Mucosa of descending colon (tissue), 3 donors: Measurements from ENCODE around the gene STX2. TPM values are rescaled to one million over a fixed set of nuclear protein-coding genes. Genes with fewer than 3 reads are reported as not detected.

Experiments used
- ATAC-seq: fragments of 200-7000 bp; cut with Tn5 transposase; one replicate; pipeline ENCODE4 v1.9.1; 2020; ENCODE audit warnings: mild to moderate bottlenecking, moderate library complexity
- DNase-seq, 3 donors: peaks; one replicate each; pipeline ENCODE4 v3.0.0-alpha.2; 2020
- H3K36me3 ChIP-seq: fragments of 200-600 bp; one replicate; pipeline ENCODE4 v1.8.0; 2021; ENCODE audit warnings: low read depth, mild to moderate bottlenecking
- H3K4me1 ChIP-seq: fragments of 200-600 bp; one replicate; pipeline ENCODE4 v1.8.0; 2021; ENCODE audit warnings: low read depth, mild to moderate bottlenecking
- H3K4me3 ChIP-seq: fragments of 200-600 bp; one replicate; pipeline ENCODE4 v1.8.0; 2021; ENCODE audit warnings: mild to moderate bottlenecking
- H3K9me3 ChIP-seq: fragments of 200-600 bp; one replicate; pipeline ENCODE4 v1.8.0; 2021; ENCODE audit warnings: mild to moderate bottlenecking
- intact Hi-C, 2 donors: fragments of 100-400 bp; cut with DNase I in 1 of 2; cut with micrococcal nuclease in 1 of 2; formaldehyde crosslinking; loops; one replicate each; pipeline versions ENCODE4 v1.11.0 to v1.11.1; 2022; cut with DNase I, micrococcal nuclease
- total RNA-seq, 3 donors: library from RNA; stranded (reverse); fragmentation: NEBNext Ultra II Directional in 2 of 3; extraction: Animal tissue kit (Norgen Biotek cat#: 25700) in 2 of 3; gene quantifications; one replicate each; pipeline versions ENCODE4 v1.2.1 to v1.2.4, GENCODE V29; 2021 to 2023
- TF ChIP-seq, protein P1 (sequence below): fragments of 200-600 bp; IDR thresholded peaks from one replicate; pipeline ENCODE4 v1.8.0; 2022; ENCODE audit warnings: antibody characterized with exemption, mild to moderate bottlenecking
- donor health status: DM: no; HTN: no; CAD: no; lungs with moderate emphysema.
- donor health status: DM: no; HTN: no; CAD: no.
- donor health status: DM: no; HTN: yes; CAD: no.

Gene STX2
- total RNA-seq, 3 donors from 2014 or later = 1.6 to 34.2 (median 4.4) TPM

DNA sequence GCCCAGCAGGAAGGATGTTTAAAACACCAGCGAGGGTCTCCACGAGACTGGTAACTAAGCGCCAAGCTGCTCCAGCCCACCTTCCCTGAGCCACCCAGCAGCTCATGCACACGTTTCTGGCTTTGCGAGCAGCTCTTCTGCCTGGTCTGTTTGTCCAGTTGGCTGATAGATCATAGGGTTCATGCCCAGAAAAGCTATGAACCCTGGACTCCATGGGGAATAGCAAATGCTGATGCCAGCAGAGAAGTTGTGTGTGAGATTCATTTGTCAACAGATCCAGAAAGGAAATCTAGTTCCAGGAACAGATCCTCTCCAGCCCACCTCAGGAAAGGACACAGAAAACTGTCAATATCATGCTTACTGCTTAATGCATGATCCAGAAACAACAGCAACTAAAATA is 94.8 kb downstream of the STX2 start:
- TF ChIP-seq, protein P1, sequence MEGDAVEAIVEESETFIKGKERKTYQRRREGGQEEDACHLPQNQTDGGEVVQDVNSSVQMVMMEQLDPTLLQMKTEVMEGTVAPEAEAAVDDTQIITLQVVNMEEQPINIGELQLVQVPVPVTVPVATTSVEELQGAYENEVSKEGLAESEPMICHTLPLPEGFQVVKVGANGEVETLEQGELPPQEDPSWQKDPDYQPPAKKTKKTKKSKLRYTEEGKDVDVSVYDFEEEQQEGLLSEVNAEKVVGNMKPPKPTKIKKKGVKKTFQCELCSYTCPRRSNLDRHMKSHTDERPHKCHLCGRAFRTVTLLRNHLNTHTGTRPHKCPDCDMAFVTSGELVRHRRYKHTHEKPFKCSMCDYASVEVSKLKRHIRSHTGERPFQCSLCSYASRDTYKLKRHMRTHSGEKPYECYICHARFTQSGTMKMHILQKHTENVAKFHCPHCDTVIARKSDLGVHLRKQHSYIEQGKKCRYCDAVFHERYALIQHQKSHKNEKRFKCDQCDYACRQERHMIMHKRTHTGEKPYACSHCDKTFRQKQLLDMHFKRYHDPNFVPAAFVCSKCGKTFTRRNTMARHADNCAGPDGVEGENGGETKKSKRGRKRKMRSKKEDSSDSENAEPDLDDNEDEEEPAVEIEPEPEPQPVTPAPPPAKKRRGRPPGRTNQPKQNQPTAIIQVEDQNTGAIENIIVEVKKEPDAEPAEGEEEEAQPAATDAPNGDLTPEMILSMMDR = no peak
- Histone ChIP-seq H3K4me3 (no peak overlapping the region), H3K36me3 (no peaks in the 10 kb centered on the region), H3K9me3 (no peaks in the 10 kb centered on the region), H3K4me1 (no peaks in the 10 kb centered on the region)
- intact Hi-C loops = loop anchor here in 1 of 2 donors (10.0 kb wide), 1 partner anchor 699 kb away; no protein-coding TSS in a partner anchor
- ATAC-seq (no peak), DNase-seq (no peak)

DNA sequence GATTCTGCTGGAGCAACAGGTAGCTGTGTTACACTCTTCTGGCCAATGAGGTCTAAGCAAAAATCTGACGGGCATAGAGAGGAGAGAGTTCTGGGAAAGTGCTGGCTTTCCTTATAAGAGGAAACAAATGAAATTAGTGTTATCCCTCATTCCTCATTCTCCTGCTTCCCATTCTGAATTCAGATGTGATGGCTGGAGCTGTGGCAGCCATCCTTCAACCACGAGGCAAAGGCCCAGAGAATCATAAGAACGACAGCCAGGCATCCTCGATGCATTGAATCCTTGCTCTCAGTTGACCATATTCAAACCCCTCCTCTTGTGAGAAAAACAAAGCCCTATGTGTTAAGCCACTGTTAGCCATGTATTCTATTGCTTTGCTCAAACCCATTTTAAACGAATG is 95.4 kb downstream of the STX2 start:
- no peak overlapping the region for H3K4me3 ChIP-seq
- ATAC-seq (no peak), DNase-seq (no peak)
- H3K36me3 ChIP-seq = no peaks in the 10 kb centered on the region
- intact Hi-C loops = loop anchor here in 1 of 2 donors (10.0 kb wide), 1 partner anchor 699 kb away; no protein-coding TSS in a partner anchor
- H3K9me3 ChIP-seq = no peaks in the 10 kb centered on the region
- TF ChIP-seq, protein P1 = no peak
- H3K4me1 ChIP-seq = no peaks in the 10 kb centered on the region

DNA sequence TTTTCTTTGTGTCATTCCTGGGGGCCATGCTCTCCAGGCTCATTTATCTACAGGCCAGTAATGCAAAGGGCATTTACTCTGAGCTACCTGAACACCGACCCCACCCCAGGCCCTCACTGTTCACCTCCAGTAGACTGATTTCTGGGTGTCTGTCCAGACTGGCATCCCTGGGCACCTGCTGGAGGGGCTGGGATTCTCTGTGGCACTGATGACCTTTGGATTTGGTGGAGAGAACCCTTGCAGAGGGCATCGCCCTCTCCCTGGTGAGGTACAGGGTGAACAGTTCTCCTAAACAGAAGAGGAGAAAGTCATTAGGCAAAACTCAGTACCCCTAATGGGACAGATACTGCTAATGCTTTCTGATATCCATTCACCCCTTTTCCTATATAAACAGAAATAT is 95.9 kb downstream of the STX2 start:
- intact Hi-C loops = loop anchor here in 1 of 2 donors (10.0 kb wide), 1 partner anchor 698 kb away; no protein-coding TSS in a partner anchor
- H3K36me3 ChIP-seq = no peaks in the 10 kb centered on the region
- TF ChIP-seq, protein P1 = no peak
- H3K9me3 ChIP-seq = no peaks in the 10 kb centered on the region
- DNase-seq = no peak
- ATAC-seq = no peak
- H3K4me3 ChIP-seq = no peak overlapping the region
- H3K4me1 ChIP-seq = no peaks in the 10 kb centered on the region

DNA sequence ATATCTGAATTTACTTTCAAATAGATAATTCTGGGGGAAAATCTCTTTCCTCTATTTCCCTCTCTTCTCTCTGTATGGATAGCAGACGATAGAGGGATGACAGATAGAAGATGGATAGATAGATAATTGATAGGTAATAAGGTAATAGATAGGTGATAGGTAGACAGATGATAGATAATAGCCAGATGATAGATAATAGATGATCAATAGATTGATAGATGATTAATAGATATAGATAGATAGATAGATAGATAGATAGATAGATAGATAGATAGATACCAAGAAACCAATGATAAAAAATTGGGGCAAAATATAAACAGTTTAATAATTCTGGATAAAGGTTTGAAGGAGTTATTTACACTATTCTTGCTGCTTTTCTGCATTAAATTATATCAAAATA is 96.3 kb downstream of the STX2 start:
- TF ChIP-seq, protein P1 = no peak
- Histone ChIP-seq H3K36me3 (no peaks in the 10 kb centered on the region), H3K4me3 (no peak overlapping the region), H3K9me3 (no peaks in the 10 kb centered on the region), H3K4me1 (no peaks in the 10 kb centered on the region)
- DNase-seq = no peak
- no peak for ATAC-seq
- intact Hi-C loops = loop anchor here in 1 of 2 donors (10.0 kb wide), 1 partner anchor 698 kb away; no protein-coding TSS in a partner anchor

DNA sequence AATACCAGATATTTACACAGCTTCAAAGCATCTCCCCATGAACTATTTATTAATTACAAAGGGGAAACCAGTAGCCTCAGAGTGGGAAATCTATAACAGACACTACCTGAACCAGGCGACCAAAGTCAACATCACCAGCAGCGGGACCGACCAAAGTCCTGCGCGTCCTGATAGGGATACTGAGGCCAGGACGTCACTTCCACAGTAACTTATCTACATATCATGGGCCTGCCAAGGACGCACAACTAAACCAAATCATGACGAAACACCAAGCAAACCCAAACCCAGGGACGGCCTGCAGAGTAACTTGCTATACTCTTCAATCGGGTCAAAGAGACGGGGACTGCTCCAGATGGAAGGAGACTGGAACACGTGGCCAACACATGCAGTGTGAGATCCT is 96.9 kb downstream of the STX2 start:
- intact Hi-C loops = loop anchor here in 1 of 2 donors (10.0 kb wide), 1 partner anchor 697 kb away; no protein-coding TSS in a partner anchor
- no peak for ATAC-seq

More for the DNA sequence above, 96.9 kb downstream of the STX2 start:
- H3K4me3 ChIP-seq = no peak overlapping the region
- no peaks in the 10 kb centered on the region for H3K9me3 ChIP-seq
- H3K36me3 ChIP-seq = no peaks in the 10 kb centered on the region
- H3K4me1 ChIP-seq = no peaks in the 10 kb centered on the region
- DNase-seq = no peak
- TF ChIP-seq, protein P1 = no peak

Other genes with a start within 250 kb of the STX2 start
- 1 to 10 TPM; 2.3 to 5.9 (median 5.4) TPM for gene RIMBP2, start 123.0 kb downstream of the STX2 start, total RNA-seq
- gene RAN, start 32.8 kb upstream of the STX2 start, total RNA-seq = 100 to 1,000 TPM; 258 to 389 (median 306) TPM
- 10 to 100 TPM in 2 of 3 donors, 1 to 10 TPM in 1; 2.6 to 18.4 (median 12.9) TPM for gene ADGRD1, start 114.7 kb upstream of the STX2 start, total RNA-seq